Measurements from ENCODE around the gene ZNF384.

The ZNF384 gene

GRCh38 chr12:6632026-6632983 is 56.9 kb downstream of the ZNF384 start:
- no peak for DNase-seq (ENCODE audit: extremely low spot score)
- TF ChIP-seq TARDBP (IDR thresholded peaks at IDR 0.05) (no peak), BHLHE40 (IDR thresholded peaks at IDR 0.05; ENCODE audit: borderline replicate concordance) (no peak), L3MBTL2 (conservative IDR thresholded peaks at IDR 0.05) (no peak), ELF4 (IDR thresholded peaks at IDR 0.05) (no peak), SP1 (IDR thresholded peaks at IDR 0.05) (no peak), FOXK2 (IDR thresholded peaks at IDR 0.05) (no peak), FOXA1 (IDR thresholded peaks at IDR 0.05) (no peak), CTBP1 (IDR thresholded peaks at IDR 0.05; ENCODE audit: borderline replicate concordance) (no peak), FOXM1 (IDR thresholded peaks at IDR 0.05; ENCODE audit: borderline replicate concordance) (no peak), NFRKB (IDR thresholded peaks at IDR 0.05) (no peak), LEF1 (IDR thresholded peaks at IDR 0.05; ENCODE audit: borderline replicate concordance) (no peak), ARNT (IDR thresholded peaks at IDR 0.05) (no peak)
- TF ChIP-seq, protein P1, sequence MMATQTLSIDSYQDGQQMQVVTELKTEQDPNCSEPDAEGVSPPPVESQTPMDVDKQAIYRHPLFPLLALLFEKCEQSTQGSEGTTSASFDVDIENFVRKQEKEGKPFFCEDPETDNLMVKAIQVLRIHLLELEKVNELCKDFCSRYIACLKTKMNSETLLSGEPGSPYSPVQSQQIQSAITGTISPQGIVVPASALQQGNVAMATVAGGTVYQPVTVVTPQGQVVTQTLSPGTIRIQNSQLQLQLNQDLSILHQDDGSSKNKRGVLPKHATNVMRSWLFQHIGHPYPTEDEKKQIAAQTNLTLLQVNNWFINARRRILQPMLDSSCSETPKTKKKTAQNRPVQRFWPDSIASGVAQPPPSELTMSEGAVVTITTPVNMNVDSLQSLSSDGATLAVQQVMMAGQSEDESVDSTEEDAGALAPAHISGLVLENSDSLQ (IDR thresholded peaks at IDR 0.05), result no peak
- ChIA-PET POLR2A (interaction anchor here (0.6 to 0.8 kb wide), 2 partner anchors 74 to 98 kb away, joined by 3 to 4 read pairs; no protein-coding TSS in a partner anchor), CTCF (interaction anchor here (1.3 to 1.4 kb wide), 2 partner anchors 11 to 52 kb away, joined by 3 to 4 read pairs; no protein-coding TSS in a partner anchor)

- no peak for DNase-seq (ENCODE audit: extremely low spot score)
- no peak for TF ChIP-seq ZNF384 (IDR thresholded peaks at IDR 0.05)
- no peak for TF ChIP-seq ARNT (IDR thresholded peaks at IDR 0.05)
- TF ChIP-seq ELF4 (IDR thresholded peaks at IDR 0.05), result no peak
- TF ChIP-seq FOXA1 (IDR thresholded peaks at IDR 0.05), result no peak
- no peak for TF ChIP-seq HDGF (IDR thresholded peaks at IDR 0.05; ENCODE audit: borderline replicate concordance)
- TF ChIP-seq FOXK2 (IDR thresholded peaks at IDR 0.05), result no peak
- TF ChIP-seq, protein P1 (IDR thresholded peaks at IDR 0.05), result no peak
- TF ChIP-seq SUZ12 (IDR thresholded peaks at IDR 0.05), result no peak
- TF ChIP-seq L3MBTL2 (conservative IDR thresholded peaks at IDR 0.05), result no peak
- no peak for TF ChIP-seq CTBP1 (IDR thresholded peaks at IDR 0.05; ENCODE audit: borderline replicate concordance)
- no peak for TF ChIP-seq TARDBP (IDR thresholded peaks at IDR 0.05)
- no peak for TF ChIP-seq NFRKB (IDR thresholded peaks at IDR 0.05)
- CTCF ChIA-PET, result interaction anchor here (1.3 to 1.4 kb wide), 2 partner anchors 10 to 53 kb away, joined by 3 to 4 read pairs; no protein-coding TSS in a partner anchor
- POLR2A ChIA-PET, result interaction anchor here (0.8 kb wide), 1 partner anchor 98 kb away, joined by 4 read pairs; no protein-coding TSS in a partner anchor
Observed at GRCh38 chr12:6631549-6631961, 57.6 kb downstream of the ZNF384 start.

- ChIA-PET CTCF (interaction anchor here (1.3 kb wide), 1 partner anchor 54 kb away, joined by 3 read pairs; no protein-coding TSS in a partner anchor), POLR2A (no interaction called here)
- no peak for DNase-seq (ENCODE audit: extremely low spot score)
- TF ChIP-seq FOXM1 (IDR thresholded peaks at IDR 0.05; ENCODE audit: borderline replicate concordance), result no peak
- no peak for TF ChIP-seq HDGF (IDR thresholded peaks at IDR 0.05; ENCODE audit: borderline replicate concordance)
- no peak for TF ChIP-seq L3MBTL2 (conservative IDR thresholded peaks at IDR 0.05)
- no peak for TF ChIP-seq CTBP1 (IDR thresholded peaks at IDR 0.05; ENCODE audit: borderline replicate concordance)
- TF ChIP-seq, protein P1 (IDR thresholded peaks at IDR 0.05), result no peak
- no peak for TF ChIP-seq ARNT (IDR thresholded peaks at IDR 0.05)
- TF ChIP-seq ELF4 (IDR thresholded peaks at IDR 0.05), result no peak
- no peak for TF ChIP-seq BHLHE40 (IDR thresholded peaks at IDR 0.05; ENCODE audit: borderline replicate concordance)
Observed at GRCh38 chr12:6630736-6631135, 58.4 kb downstream of the ZNF384 start.

DNA sequence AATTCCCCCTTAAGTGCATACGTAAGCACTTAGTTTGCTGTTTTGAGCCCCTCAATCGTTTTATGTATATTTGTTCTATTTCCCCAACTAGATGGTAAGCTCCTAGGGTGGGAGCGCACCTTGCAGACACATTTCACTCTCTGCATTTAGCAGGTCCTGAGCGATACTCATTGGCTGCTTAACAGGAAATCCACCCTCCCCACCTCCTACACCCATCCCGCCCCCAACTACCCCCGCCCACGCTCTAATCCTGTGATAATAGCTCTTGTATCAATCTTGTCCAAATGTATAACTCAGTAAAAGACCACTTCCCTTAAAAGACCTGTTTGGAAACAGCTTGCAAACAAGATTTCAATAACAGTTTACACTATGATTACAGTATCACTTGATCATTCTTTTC is 61.6 kb downstream of the ZNF384 start:
- peak; percentile 50 for DNase-seq (ENCODE audit: extremely low spot score)
- POLR2A ChIA-PET, result interaction anchor here (0.7 to 1.6 kb wide), 6 partner anchors 8 to 96 kb away, joined by 4 to 7 read pairs (median 4); partner anchors contain the start of genes COPS7A, LPAR5 and ZNF384
- CTCF ChIA-PET, result interaction anchor here (0.9 kb wide), 1 partner anchor 57 kb away, joined by 4 read pairs; no protein-coding TSS in a partner anchor
- TF ChIP-seq CTBP1 (IDR thresholded peaks at IDR 0.05; ENCODE audit: borderline replicate concordance) (no peak), L3MBTL2 (conservative IDR thresholded peaks at IDR 0.05) (no peak), ELF4 (IDR thresholded peaks at IDR 0.05) (no peak), ZNF384 (IDR thresholded peaks at IDR 0.05) (peak; percentile 49; the same call in 1 of the 2 replicates), ARNT (IDR thresholded peaks at IDR 0.05) (no peak), HDGF (IDR thresholded peaks at IDR 0.05; ENCODE audit: borderline replicate concordance) (no peak), NFRKB (IDR thresholded peaks at IDR 0.05) (no peak), LEF1 (IDR thresholded peaks at IDR 0.05; ENCODE audit: borderline replicate concordance) (no peak)
- TF ChIP-seq, protein P1 (IDR thresholded peaks at IDR 0.05), result no peak

GRCh38 chr12:6626654-6627283 is 62.4 kb downstream of the ZNF384 start:
- ChIA-PET POLR2A (interaction anchor here (1.3 to 1.6 kb wide), 3 partner anchors 13 to 97 kb away, joined by 4 to 7 read pairs (median 6); partner anchors contain the start of genes COPS7A and ZNF384), CTCF (no interaction called here)
- no peak for TF ChIP-seq TARDBP (IDR thresholded peaks at IDR 0.05)
- no peak for TF ChIP-seq SUZ12 (IDR thresholded peaks at IDR 0.05)
- no peak for TF ChIP-seq FOXM1 (IDR thresholded peaks at IDR 0.05; ENCODE audit: borderline replicate concordance)
- no peak for TF ChIP-seq ARNT (IDR thresholded peaks at IDR 0.05)
- no peak for TF ChIP-seq CTBP1 (IDR thresholded peaks at IDR 0.05; ENCODE audit: borderline replicate concordance)
- TF ChIP-seq HDGF (IDR thresholded peaks at IDR 0.05; ENCODE audit: borderline replicate concordance), result no peak
- TF ChIP-seq, protein P1 (IDR thresholded peaks at IDR 0.05), result no peak
- DNase-seq (ENCODE audit: extremely low spot score), result no peak
